Activated T-cell treated with anti-CD3 and anti-CD28 coated beads, Interleukin-2, amount 50 U/mL, for 1 hour (primary cell): ENCODE measurements around the gene INKA1.

Source experiments
- DNase-seq: peaks from one replicate; pipeline ENCODE4 v3.0.0-alpha.2; 2020

Gene INKA1

DNA sequence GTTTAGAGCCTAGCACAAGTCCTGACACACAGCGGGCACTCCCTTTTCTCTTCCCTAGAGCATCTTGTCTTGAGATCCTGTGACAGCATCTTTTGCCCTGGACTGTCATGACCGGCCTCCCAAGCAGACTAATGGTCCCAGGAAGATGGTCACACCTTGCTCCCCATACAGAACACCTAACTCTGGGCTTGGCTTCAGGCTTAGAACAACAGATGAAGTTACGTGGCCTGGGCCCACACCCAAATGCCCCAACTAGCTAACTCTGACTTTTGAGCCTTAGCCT, 15.9 kb upstream of the INKA1 start:
- no peak for DNase-seq

DNA sequence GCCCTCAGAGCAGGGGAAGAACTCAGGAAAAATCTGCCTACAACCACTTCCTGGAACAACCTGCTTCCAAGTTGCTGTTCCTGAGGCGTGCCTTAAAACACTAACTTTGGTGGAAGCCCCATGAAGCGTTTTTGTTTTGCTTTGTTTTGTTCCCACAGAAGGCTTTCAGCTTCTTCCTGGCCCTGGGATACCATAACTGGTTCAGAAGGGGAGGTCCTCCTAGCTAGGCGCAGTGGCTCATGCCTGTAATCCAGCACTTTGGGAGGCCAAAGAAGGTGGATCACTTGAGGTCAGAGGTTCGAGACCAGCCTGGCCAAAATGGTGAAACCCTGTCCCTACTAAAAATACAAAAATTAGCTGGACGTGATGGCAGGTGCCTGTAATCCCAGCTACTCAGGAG, 15.5 kb upstream of the INKA1 start:
- DNase-seq = peak; percentile 15

DNA sequence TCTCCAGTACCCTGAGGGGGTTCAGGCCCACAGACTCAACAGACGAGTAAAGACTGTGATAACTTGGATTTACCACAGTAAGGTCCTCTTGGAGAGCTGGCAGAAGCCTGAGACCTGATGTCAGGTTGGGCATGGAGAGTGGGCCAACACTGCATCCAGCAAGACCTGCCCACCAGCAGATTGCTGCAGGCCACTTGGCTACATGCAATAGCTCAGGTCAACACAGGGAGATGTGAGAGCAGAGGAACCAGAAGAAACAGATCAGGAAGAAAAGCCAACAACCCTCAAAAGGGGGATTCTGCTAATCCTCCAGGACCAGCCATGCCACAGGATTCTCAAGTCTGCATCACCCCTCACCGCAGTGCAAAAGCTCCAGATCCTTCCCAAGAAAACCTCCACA, 15.0 kb upstream of the INKA1 start:
- peak; percentile 10 for DNase-seq

DNA sequence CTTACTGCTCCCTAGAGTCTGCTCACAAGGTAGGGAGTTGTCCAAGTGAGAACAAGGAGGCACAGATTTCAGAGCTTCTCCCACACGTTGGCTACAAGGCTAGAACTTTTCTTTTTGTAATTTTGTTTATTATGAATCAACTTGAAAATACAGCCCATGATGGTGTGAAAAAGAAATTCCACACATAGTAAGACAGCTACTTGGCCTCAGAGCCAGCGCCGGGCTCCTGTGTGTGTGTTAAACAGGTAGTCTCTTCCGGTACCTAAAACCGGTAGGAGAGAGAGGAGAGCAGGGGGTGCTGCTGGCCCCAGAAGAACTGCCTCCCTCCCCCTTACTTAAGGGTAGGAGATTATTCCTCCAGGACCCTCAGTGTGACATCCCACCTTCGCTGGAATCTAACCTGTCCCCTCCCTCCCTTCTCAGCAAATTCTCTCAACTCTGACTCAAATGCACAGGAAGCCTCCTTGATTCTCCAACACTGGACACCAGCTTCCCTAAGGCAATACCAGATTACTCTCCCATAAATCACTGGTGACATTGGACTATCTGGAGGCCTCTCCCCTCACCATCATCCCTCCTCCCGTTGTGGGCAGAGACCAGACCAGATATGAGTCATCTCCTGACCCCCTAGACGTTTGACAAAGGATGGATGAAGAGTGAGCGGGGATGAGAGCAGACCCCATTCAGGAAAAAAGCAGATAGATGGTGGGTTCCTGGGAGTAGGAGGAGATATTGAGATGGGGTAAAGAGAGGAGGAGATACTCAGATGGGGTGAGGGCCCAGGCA, 12.2 kb upstream of the INKA1 start:
- no peak for DNase-seq

DNA sequence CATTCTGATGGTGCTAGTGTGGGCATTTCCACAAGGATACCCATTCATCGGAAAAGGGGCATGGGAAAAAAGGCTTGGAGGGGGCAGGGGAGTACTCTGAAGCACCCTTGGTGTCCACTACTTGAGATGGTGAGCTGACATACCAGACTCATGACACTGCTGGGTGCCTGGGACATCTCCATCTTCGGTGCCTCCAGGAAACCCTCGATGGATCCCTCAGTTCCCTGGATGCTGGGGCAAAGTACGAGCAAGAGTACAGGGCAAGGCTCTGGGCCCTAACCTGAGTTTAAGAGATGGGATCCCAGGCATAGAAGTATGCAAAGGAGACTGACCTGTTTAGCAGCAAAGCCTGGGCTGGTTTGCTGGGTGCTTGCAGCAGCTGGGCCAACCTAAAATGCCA, 11.5 kb upstream of the INKA1 start:
- DNase-seq = no peak

DNA sequence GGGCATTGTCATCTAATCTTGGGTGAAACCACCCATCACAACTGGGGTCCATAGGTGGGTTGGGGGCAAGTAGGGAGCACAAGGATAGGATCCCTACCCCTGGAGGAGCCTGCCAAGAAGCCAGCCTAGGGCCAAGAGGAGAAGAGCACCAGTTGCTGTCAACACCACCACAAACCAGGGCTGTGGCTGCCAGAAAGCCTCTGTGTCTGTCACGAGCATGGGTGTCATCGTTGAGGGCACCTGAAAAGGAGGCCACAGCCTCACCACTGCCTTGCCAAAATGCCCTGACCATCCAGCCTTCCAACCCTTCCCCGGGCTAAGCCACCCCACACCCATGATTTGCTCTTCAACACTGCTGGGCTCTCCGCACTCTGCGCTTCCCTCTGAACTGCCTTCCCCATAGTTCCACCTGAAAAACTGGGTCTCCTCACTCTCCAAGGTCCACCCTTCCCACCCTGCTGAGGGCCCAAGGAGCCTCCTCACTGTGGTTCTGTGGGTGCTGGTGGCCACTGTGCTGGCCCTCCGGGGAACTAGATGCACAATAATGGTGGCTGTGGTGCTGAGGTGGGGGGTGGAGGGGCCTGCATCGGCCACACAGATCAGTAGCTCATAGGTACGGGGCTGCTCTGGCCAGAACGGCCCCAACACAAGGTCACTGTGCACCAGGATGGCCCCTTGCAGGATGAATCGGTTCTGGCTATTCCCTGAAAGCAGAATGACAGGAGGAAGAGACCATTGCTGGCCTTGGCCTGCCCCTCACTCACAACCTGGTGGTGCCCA, 10.5 kb upstream of the INKA1 start:
- peak; percentile 8 for DNase-seq

DNA sequence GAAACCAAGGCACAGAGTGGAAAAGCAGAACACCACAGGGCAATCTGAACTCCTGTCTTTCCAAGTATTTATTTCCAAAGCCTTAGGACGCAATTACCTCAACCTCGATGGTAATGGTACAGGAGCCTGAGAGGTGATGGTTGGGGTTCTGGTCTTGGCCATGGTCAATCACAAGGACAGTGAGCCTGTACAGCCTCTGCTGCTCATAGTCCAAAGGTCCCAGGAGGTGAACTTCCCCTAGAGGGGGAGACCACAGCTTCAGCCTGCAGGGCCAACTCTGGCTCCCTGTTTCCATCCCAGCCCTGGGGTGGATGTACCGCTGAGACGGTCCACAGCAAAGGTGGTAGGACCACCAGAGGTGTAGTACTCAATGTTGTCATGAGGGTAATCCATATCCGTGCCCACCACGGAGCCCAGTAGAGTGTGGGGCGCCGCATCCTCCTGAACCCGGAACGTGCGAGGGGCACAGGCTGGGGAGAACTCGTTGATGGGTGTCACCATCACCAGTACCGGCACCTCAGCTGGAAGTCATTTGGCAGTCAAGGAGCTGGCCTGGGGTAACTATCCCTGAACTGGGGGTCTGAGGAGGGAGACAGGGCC, 9.5 kb upstream of the INKA1 start:
- no peak for DNase-seq

- no peak for DNase-seq
Observed at GRCh38 chr3:49794431-49794830, 8.6 kb upstream of the INKA1 start.

- DNase-seq = no peak
Observed at GRCh38 chr3:49794926-49795905, 7.8 kb upstream of the INKA1 start.

- no peak for DNase-seq
Observed at GRCh38 chr3:49799105-49799504, 4.0 kb upstream of the INKA1 start.

DNA sequence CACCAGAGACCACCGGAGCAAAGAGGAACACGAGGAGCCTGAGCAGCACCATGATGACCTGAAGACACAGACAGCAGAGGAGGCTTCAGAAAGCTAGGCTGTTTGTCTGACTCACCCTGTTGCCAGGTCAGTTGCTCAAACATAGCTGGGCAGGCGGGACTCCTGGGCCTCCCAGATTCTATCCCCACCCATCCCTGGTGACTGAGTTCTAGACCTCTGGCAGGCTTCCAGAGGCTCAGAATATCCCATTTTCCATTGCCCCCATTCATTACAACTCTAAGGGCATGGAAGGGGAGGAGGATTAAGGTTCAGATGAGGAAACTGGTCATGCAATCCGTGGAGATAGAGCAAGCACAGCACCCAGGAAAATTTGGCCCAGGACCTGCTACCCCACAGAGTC, 3.3 kb upstream of the INKA1 start, which contains the start of gene CDHR4:
Gene CDHR4, minus strand, starts transcription at position 113 of the 400 bp plus-strand sequence. Its CDS starts 61 bp downstream, at position 52.
- DNase-seq = no peak

DNA sequence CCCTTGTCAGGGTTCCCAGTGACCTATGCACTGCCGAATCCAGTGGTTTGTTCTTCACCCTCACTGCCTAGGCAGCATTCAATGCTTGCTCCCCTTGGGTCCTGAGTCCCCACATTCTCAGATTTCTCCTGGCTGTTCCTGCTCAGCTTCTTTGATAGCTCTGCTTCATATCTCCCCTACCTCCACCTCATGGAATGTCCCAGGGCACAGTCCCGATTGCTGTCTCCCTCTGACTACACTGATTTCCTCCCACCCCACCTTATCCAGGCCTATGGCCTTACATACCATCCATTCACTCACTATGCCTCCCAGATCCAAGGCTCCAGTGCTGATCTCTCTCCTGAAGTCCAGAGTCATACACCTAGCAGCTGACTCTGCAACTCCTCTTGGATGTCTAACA, 1.9 kb upstream of the INKA1 start:
- no peak for DNase-seq

- DNase-seq = peak; percentile 62
Observed at GRCh38 chr3:49803465-49804140, 542 bp downstream of the INKA1 start.

DNA sequence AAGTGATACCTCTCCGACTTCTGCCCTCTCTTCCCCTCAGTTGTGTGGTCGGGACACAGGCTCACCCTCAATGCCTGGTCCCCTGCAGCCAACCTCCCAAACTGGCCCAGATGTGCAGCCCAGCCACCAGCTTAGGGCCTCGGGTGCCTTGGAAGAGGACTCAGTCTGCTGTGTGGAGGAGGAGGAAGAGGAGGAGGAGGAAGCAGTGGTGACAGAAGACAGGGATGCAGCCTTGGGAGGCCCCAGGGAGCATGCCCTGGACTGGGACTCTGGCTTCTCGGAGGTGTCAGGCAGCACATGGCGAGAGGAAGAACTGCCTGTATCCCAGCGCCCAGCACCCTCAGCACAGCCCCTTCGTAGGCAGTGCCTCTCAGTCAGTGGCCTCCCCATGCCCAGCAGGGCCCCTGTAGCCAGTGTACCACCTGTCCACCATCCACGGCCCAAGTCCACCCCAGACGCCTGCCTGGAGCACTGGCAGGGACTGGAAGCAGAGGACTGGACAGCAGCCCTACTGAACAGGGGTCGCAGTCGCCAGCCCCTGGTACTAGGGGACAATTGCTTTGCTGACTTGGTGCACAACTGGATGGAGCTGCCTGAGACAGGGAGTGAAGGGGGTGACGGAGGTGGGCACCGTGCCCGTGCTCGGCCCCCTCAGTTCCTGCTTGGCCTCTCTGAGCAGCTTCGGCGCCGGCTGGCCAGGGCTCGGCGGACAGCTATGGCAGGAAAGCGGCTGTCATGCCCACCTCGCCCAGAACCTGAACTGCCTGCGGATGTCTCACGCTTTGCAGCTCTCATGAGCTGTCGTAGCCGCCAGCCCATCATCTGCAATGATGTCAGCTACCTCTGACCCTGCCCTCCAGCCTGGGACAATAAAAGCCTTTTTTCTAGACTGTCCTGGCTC, 1.3 kb downstream of the INKA1 start:
- no peak for DNase-seq

GRCh38 chr3:49805367-49805782, 2.3 kb downstream of the INKA1 start:
- DNase-seq = no peak

DNA sequence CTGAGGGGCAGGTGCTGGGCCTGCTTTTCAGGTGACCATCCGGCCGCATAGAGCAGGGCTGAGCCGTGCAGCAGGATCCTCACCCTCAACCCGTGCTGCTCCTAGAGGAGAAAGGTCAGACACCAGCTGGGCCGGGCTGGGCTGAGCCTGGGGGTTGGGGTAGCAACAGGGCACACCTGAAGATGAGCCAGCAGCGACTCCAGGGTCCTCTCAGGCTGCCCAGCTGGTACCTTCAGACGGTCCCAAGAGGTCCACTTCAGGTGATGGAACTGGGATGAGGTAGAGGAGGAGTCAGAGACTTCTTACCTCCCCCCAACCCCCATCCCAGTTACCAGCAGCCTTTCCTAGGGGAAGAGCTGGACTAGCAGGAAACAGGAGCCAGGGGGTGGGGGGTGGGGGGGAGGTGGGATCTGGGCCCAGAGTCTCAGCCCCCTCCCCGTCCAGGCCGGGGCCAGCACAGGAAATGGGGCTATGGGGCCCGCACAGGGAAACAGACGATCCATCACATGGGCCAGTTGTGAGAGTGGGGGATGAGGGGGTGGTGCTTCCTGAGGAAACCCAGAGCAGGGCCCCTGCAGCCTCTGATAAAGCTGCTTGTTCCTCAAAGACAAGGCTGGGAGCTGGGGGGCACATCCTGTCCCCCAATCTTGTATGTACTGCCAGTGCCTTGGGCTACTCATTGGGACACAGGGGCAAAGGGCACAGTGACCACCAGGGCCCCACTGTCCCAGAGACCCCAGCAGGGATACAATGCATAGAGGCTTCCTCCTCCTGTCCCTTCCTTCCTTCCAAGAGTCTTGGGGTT, 3.0 kb downstream of the INKA1 start:
- DNase-seq = no peak

- DNase-seq = no peak
Observed at GRCh38 chr3:49806850-49807249, 3.8 kb downstream of the INKA1 start.

DNA sequence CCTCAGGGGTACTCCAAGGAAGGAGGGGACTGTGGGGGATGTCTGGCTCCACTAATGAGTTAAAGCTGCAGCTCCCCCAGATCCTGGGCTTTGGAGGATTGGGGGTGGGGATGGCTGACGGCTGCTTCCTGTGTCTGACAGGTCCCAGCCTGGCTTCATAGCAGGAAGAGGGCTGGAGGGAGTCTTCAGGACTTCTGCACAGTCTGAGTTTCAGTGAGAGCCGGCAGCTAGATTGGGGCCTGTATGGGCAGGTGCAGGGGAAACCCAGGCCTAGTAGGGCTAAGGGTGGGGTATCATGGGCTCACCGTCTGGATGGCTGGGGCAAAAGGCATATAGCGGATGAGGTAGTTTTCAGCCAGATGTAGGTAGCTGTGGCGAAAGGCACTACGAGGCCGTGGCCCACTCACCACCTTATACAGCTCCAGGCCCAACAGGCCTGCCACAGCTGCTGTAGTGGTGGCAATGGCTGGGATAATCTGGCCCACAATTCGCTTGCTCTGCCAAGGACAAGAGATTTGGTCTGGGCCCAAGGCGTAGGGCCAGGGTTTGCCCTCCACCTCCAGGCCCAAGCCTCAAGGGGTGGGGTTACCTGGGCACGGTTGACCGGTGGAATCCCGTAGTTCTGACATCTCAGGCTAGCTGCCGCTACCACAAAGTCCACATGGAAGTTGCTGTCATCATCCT, 4.5 kb downstream of the INKA1 start:
- DNase-seq = no peak

DNA sequence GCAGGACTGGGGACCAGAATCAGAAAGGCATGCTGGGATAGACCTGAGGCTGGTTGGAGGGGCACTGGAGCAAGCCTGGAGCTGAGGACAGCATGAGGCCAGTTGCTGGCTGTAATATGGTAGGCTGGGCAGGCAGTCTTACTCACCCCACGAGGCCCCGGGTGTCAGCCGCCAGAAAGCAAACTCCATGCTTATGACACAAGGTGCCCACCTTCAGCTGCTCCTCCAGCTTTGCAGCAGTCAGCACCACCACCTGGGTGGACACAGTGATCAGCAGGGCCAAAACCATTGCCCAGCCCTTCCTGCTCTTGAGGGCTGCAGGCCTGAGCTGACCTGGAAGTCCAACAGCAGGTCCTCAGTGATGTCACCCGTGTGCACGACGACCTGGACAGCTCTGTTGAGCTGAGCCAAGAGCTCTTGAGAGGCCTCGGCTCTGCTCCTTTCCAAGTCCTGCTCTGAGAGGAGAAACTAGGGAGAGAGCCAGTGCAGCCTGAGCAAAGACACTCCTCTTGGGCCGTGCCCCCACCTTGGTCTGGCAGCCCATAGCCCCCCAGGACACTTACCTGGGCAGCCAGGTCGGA, 9.9 kb downstream of the INKA1 start:
- DNase-seq = no peak
